HepG2 (cell line): ENCODE results near the gene ANKLE1. TPM values are rescaled to one million over a fixed set of nuclear protein-coding genes. Genes with fewer than 3 reads are reported as not detected.
A peak's percentile ranks its signal among the peaks of the same experiment; 100 is the strongest.

Experiments
- DDIT3 ChIP-seq: sonication (generic); formaldehyde crosslinking; IDR thresholded peaks from 2 replicates; pipeline ENCODE4 v1.4.0; 2020; ENCODE audit warnings: mild to moderate bottlenecking, missing genetic modification reagents
- DMAP1 ChIP-seq: IDR thresholded peaks from 2 replicates; pipeline ENCODE4 v1.6.1; 2016
- KAT7 ChIP-seq: IDR thresholded peaks from 2 replicates; pipeline ENCODE4 v1.6.1; 2018; ENCODE audit warnings: borderline replicate concordance, missing compliant biosample characterization
- RNF2 ChIP-seq: fragments of 450-650 bp; conservative IDR thresholded peaks from 2 replicates; pipeline ENCODE4 v1.6.1; 2016; ENCODE audit warnings: low read depth
- SAP130 ChIP-seq: IDR thresholded peaks from 2 replicates; pipeline ENCODE4 v1.6.1; 2016; ENCODE audit warnings: low read depth
- STAG1 ChIP-seq: sonication (generic); formaldehyde crosslinking; IDR thresholded peaks from 2 replicates; pipeline ENCODE4 v1.4.0; 2020; ENCODE audit warnings: missing genetic modification reagents
- ZBED4 ChIP-seq: sonication (generic); formaldehyde crosslinking; IDR thresholded peaks from 2 replicates; pipeline ENCODE4 v1.4.0; 2020; ENCODE audit warnings: missing genetic modification reagents, borderline replicate concordance
- ZFP1 ChIP-seq: IDR thresholded peaks from 2 replicates; pipeline ENCODE4 v1.6.1; 2016
- ZNF18 ChIP-seq: sonication (generic); formaldehyde crosslinking; IDR thresholded peaks from 2 replicates; pipeline ENCODE4 v1.8.0; 2022; ENCODE audit warnings: mild to moderate bottlenecking, missing genetic modification reagents; ENCODE audit not compliant: insufficient replicate concordance
- ZNF292 ChIP-seq: sonication (generic); formaldehyde crosslinking; IDR thresholded peaks from 2 replicates; pipeline ENCODE4 v1.8.1; 2022; ENCODE audit warnings: mild to moderate bottlenecking, low read depth, missing genetic modification reagents, borderline replicate concordance
- ZNF501 ChIP-seq: sonication (generic); formaldehyde crosslinking; IDR thresholded peaks from 2 replicates; pipeline ENCODE4 v1.5.1; 2020; ENCODE audit warnings: mild to moderate bottlenecking, moderate library complexity, missing genetic modification reagents
- ZNF703 ChIP-seq: sonication (generic); formaldehyde crosslinking; IDR thresholded peaks from 2 replicates; pipeline ENCODE4 v1.5.1; 2020; ENCODE audit warnings: missing genetic modification reagents, mild to moderate bottlenecking, moderate library complexity, borderline replicate concordance
- ZSCAN30 ChIP-seq: sonication (generic); formaldehyde crosslinking; IDR thresholded peaks from 2 replicates; pipeline ENCODE4 v1.5.0; 2020; ENCODE audit warnings: mild to moderate bottlenecking, missing genetic modification reagents
- polyA plus RNA-seq, 8 experiments: library from polyadenylated mRNA; depleted of rRNA in 3 of 8; stranded (reverse) in 7 of 8; unstranded in 1 of 8; fragments of >200 nt; fragmentation: Illumina TruSeq in 4 of 8; extraction: Trizol in 4 of 8; gene quantifications; 2 replicates each; pipeline versions ENCODE4 v1.2.1 to v1.2.3, GENCODE V29; 2011 to 2016; ENCODE audit warnings: low read depth in 4 of 8, missing spikeins in 1 of 8, mixed read lengths in 1 of 8; ENCODE audit not compliant: insufficient read depth in 1 of 8
- total RNA-seq, 5 experiments: library from RNA; depleted of rRNA; stranded (reverse); fragments of >200 nt; fragmentation: Illumina TruSeq; extraction: Trizol; gene quantifications; 2 replicates each; pipeline ENCODE4 v1.2.3, GENCODE V29; 2016; ENCODE audit warnings: low read depth in 1 of 5
- TF ChIP-seq, protein P1 (sequence below): sonication (generic); formaldehyde crosslinking; IDR thresholded peaks from 2 replicates; pipeline ENCODE4 v1.4.0; 2020; ENCODE audit warnings: mild to moderate bottlenecking, missing genetic modification reagents
- TF ChIP-seq, protein P2 (sequence below): IDR thresholded peaks from 2 replicates; pipeline ENCODE4 v1.6.1; 2016; ENCODE audit warnings: missing genetic modification reagents, missing compliant biosample characterization

ANKLE1 gene
- total and polyA plus RNA-seq, 2 of the 13 experiments (the other 11 are each of a cell fraction or from before 2014, with no cell fraction given), result 0.69 to 1.5 TPM

DNA sequence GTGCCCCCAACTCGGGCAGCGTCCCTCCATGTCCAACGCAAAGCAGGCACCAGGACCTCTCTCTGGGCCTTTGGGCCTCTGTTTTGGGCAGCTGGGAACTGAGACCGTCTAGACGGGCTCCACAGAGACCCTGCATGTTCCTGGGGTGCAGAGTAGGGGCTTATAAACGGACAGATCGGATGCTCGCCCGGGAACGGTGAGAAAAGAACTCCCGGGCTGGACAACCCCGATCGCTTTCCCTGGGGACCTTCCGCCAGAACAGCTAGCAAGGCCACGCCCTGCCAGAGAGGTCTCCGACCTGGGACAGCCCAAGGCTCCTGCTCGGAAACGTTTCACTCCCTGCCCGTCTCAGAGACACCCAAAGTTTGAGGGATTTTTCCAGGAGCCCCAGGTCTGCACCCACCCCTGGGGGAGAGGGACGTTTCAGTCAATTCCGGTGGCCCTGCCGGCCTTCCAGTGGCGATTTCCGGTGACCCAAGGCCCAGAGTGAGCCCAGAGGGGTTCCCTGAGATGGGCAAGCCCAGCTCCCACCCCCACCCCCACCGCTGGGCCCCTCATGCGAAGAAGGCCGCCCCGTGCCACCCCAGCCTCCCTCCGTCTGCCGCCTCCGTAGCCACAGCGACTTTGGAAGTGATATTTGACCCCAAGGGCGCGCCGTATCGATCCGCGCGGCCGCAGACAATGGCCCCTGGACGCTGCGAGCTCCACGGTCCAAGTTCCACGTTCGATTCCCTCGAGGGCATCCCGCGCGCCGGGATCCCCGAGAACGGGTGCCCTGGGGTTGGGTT lies 37.7 kb upstream of the ANKLE1 start (continued):
- TF ChIP-seq, protein P1, sequence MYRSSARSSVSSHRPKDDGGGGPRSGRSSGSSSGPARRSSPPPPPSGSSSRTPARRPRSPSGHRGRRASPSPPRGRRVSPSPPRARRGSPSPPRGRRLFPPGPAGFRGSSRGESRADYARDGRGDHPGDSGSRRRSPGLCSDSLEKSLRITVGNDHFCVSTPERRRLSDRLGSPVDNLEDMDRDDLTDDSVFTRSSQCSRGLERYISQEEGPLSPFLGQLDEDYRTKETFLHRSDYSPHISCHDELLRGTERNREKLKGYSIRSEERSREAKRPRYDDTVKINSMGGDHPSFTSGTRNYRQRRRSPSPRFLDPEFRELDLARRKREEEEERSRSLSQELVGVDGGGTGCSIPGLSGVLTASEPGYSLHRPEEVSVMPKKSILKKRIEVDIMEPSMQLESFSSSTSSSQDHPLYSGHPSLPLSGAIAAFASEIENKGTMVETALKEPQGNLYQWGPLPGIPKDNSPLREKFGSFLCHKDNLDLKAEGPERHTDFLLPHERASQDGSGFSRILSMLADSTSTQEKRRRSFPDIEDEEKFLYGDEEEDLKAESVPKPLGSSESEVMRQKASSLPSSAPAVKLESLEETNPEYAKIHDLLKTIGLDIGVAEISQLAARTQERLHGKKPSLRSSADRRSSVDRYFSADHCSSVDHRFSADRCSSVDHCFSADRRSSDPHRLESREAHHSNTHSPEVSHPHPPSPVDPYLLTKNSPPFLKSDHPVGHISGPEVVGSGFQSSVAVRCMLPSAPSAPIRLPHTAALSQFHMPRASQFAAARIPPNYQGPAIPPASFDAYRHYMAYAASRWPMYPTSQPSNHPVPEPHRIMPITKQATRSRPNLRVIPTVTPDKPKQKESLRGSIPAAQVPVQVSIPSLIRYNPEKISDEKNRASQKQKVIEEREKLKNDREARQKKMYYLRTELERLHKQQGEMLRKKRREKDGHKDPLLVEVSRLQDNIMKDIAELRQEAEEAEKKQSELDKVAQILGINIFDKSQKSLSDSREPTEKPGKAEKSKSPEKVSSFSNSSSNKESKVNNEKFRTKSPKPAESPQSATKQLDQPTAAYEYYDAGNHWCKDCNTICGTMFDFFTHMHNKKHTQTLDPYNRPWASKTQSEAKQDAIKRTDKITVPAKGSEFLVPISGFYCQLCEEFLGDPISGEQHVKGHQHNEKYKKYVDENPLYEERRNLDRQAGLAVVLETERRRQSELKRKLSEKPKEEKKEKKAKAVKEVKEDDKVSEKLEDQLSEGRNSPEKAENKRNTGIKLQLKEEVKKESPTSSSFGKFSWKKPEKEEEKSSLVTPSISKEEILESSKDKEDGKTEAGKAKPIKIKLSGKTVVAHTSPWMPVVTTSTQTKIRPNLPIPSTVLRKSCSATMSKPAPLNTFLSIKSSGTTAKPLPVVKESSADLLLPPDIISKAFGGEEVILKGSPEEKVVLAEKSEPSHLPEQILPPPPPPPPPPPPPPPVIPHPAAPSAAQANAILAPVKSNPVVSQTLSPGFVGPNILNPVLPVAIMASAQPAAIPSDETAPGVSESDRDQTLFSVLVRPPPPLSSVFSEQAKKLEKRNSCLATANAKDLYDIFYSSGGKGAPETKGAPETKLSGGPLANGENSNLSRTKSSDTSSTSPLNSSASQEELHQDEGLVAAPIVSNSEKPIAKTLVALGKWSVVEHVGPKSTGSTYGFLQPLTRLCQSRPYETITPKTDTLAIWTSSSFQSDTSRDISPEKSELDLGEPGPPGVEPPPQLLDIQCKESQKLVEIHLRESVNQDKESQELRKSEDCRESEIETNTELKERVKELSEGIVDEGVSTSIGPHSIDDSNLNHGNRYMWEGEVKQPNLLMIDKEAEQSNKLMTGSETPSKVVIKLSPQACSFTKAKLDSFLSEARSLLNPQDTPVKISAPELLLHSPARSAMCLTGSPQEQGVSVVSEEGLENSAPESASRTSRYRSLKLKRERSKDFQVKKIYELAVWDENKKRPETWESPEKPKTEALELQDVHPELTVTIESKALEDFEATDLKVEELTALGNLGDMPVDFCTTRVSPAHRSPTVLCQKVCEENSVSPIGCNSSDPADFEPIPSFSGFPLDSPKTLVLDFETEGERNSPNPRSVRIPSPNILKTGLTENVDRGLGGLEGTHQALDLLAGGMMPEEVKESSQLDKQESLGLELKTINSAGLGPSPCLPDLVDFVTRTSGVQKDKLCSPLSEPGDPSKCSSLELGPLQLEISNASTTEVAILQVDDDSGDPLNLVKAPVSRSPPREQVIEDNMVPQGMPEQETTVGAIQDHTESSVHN (CRISPR knock-in tag), result no peak
- TF ChIP-seq DDIT3 (CRISPR knock-in tag) (no peak), ZFP1 (no peak), ZNF18 (CRISPR knock-in tag) (no peak), ZSCAN30 (CRISPR knock-in tag) (no peak), ZNF501 (no peak; the same call in 1 of the 2 replicates), ZNF703 (no peak), SAP130 (CRISPR knock-in tag) (peak; percentile 86), ZBED4 (CRISPR knock-in tag) (no peak; the same call in 1 of the 2 replicates), DMAP1 (peak; percentile 23), RNF2 (no peak), STAG1 (CRISPR knock-in tag) (no peak), ZNF292 (0 out of 2 replicates have a peak, but pooled peaks have one; percentile 19), KAT7 (CRISPR knock-in tag) (no peak; the same call in 1 of the 2 replicates)
- TF ChIP-seq, protein P2, sequence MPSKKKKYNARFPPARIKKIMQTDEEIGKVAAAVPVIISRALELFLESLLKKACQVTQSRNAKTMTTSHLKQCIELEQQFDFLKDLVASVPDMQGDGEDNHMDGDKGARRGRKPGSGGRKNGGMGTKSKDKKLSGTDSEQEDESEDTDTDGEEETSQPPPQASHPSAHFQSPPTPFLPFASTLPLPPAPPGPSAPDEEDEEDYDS (CRISPR knock-in tag), result no peak
